Endothelial cell of umbilical vein (primary cell): ENCODE measurements around the gene C1R. TPM values are rescaled to one million over a fixed set of nuclear protein-coding genes. Genes with fewer than 3 reads are reported as not detected.

Experiments
- BruUV-seq: library from RNA; stranded (reverse); fragments of 400-500 nt; replicated peaks from 2 replicates; lab custom pipeline; 2021; lab: Mats Ljungman, UMichigan
- CTCF ChIA-PET: fragments of 300-600, 350-600 bp; sonication (Branson Sonifier 250); formaldehyde crosslinking; loops from one replicate; lab custom pipeline; 2021; ENCODE audit warnings: antibody characterized with exemption, inconsistent platforms; lab: Charles Lee
- POLR2A ChIA-PET: fragments of 300-600, 350-600 bp; sonication (Branson Sonifier 250); formaldehyde crosslinking; loops from one replicate; lab custom pipeline; 2021; ENCODE audit warnings: antibody characterized with exemption, inconsistent platforms; lab: Charles Lee
- DNase-seq: peaks from one replicate; pipeline ENCODE4 v3.0.0-alpha.2; 2011; ENCODE audit warnings: low read depth, low spot score
- FAIRE-seq: peaks from 2 replicates; lab custom pipeline; 2011; peaks lifted over from hg19 to GRCh38; lab: Jason Lieb, UNC
- H2AFZ ChIP-seq: 2 replicates; pipeline ENCODE4 v1.6.0; 2012; ENCODE audit warnings: low read depth, low read length, control low read depth, inconsistent platforms
- H3K27ac ChIP-seq: 2 replicates; pipeline ENCODE4 v1.5.1; 2011; ENCODE audit warnings: low read depth, mild to moderate bottlenecking, control low read depth, low read length, moderate library complexity; ENCODE audit not compliant: insufficient read depth
- H3K27me3 ChIP-seq, 2 experiments: 2 replicates each; pipeline versions ENCODE4 v1.6.0 to v1.6.1; 2011; ENCODE audit warnings: low read length in 2 of 2, mixed read lengths in 1 of 2; ENCODE audit not compliant: control insufficient read depth in 2 of 2, insufficient read depth in 2 of 2
- H3K36me3 ChIP-seq, 2 experiments: 2 replicates in 1 of 2; 3 replicates in 1 of 2; pipeline ENCODE4 v1.5.1; 2011; ENCODE audit warnings: low read length in 2 of 2, mild to moderate bottlenecking in 1 of 2, moderate library complexity in 1 of 2; ENCODE audit not compliant: control insufficient read depth in 2 of 2, insufficient read depth in 2 of 2; ENCODE audit errors: extremely low read depth in 1 of 2
- H3K4me1 ChIP-seq: 3 replicates; pipeline ENCODE4 v1.5.1; 2011; ENCODE audit warnings: mild to moderate bottlenecking, low read length; ENCODE audit not compliant: control insufficient read depth, insufficient read depth; ENCODE audit errors: extremely low read depth
- H3K4me2 ChIP-seq: 2 replicates; pipeline ENCODE4 v1.6.1; 2011; ENCODE audit warnings: low read length, control low read depth, mixed read lengths; ENCODE audit not compliant: insufficient read depth
- H3K4me3 ChIP-seq, 3 experiments: fragments of 200-600 bp in 1 of 3; sonication (generic), shearing (Covaris generic) in 1 of 3; replicated peaks in 1 of 3; 2 replicates each; pipeline ENCODE4 v1.5.1; 2011 to 2016; ENCODE audit warnings: control low read depth in 3 of 3, low read length in 3 of 3, mild to moderate bottlenecking in 2 of 3, inconsistent platforms in 1 of 3, low read depth in 1 of 3, moderate library complexity in 1 of 3; ENCODE audit not compliant: insufficient read depth in 1 of 3
- H3K79me2 ChIP-seq: 2 replicates; pipeline ENCODE4 v1.6.0; 2012; ENCODE audit warnings: low read length, inconsistent platforms; ENCODE audit not compliant: control insufficient read depth, insufficient read depth
- H3K9ac ChIP-seq: replicated peaks from 2 replicates; pipeline ENCODE3; 2011; ENCODE audit warnings: low read length, control low read depth; ENCODE audit not compliant: insufficient read depth; ENCODE audit errors: extremely low read depth
- H3K9me1 ChIP-seq: replicated peaks from 3 replicates; pipeline ENCODE4 v1.6.0; 2011; ENCODE audit warnings: mild to moderate bottlenecking, low read length; ENCODE audit not compliant: control insufficient read depth, insufficient read depth; ENCODE audit errors: extremely low read depth
- H3K9me3 ChIP-seq: replicated peaks from 2 replicates; pipeline ENCODE4 v1.5.1; 2012; ENCODE audit warnings: low read length, inconsistent platforms; ENCODE audit not compliant: control insufficient read depth, insufficient read depth
- H4K20me1 ChIP-seq: replicated peaks from 2 replicates; pipeline ENCODE3; 2011; ENCODE audit warnings: mild to moderate bottlenecking, low read length; ENCODE audit not compliant: control insufficient read depth, insufficient read depth; ENCODE audit errors: extremely low read depth
- CTCF ChIP-seq, 2 donors: IDR thresholded peaks; 1 replicate in 1 of 2; 2 replicates in 1 of 2; pipeline ENCODE4 v1.5.1; 2011; ENCODE audit warnings: low read length in 2 of 2, mild to moderate bottlenecking in 2 of 2, moderate library complexity in 2 of 2, control low read depth in 1 of 2, inconsistent platforms in 1 of 2, low read depth in 1 of 2; ENCODE audit not compliant: insufficient read depth in 1 of 2; ENCODE audit errors: extremely low read depth in 1 of 2
- EZH2 ChIP-seq: IDR thresholded peaks from 2 replicates; pipeline ENCODE4 v1.6.1; 2012; ENCODE audit warnings: borderline replicate concordance, low read depth, mild to moderate bottlenecking, moderate library complexity, low read length, inconsistent platforms; ENCODE audit not compliant: severe bottlenecking
- FOS ChIP-seq: IDR thresholded peaks from 2 replicates; pipeline ENCODE4 v1.6.1; 2011; ENCODE audit warnings: mild to moderate bottlenecking, low read length, moderate library complexity, borderline replicate concordance; ENCODE audit not compliant: insufficient read depth
- GATA2 ChIP-seq: IDR thresholded peaks from 2 replicates; pipeline ENCODE4 v1.7.0; 2011; ENCODE audit warnings: low read depth, mild to moderate bottlenecking, moderate library complexity, mixed read lengths, low read length; ENCODE audit not compliant: insufficient read length, insufficient read depth
- JUN ChIP-seq: IDR thresholded peaks from 2 replicates; pipeline ENCODE4 v1.6.1; 2011; ENCODE audit warnings: borderline replicate concordance, low read depth; ENCODE audit not compliant: insufficient read length, insufficient read depth
- MAX ChIP-seq: IDR thresholded peaks from 2 replicates; pipeline ENCODE4 v1.6.1; 2011; ENCODE audit not compliant: insufficient read depth, insufficient read length
- MYC ChIP-seq: IDR thresholded peaks from one replicate; pipeline ENCODE4 v1.6.1; 2011; ENCODE audit warnings: mild to moderate bottlenecking, low read depth, low read length
- POLR2A ChIP-seq: IDR thresholded peaks from 2 replicates; pipeline ENCODE4 v1.6.1; 2012; ENCODE audit warnings: low read depth, mild to moderate bottlenecking, control low read depth, low read length
- POLR2AphosphoS5 ChIP-seq: IDR thresholded peaks from 2 replicates; pipeline ENCODE4 v1.6.1; 2012; ENCODE audit warnings: low read depth, mild to moderate bottlenecking, control low read depth, low read length, moderate library complexity; ENCODE audit not compliant: insufficient read depth
- dilution Hi-C: fragments of 300-500 bp; cut with MboI; formaldehyde crosslinking; loops from one replicate; pipeline ENCODE4 v1.15.0; 2019; ENCODE audit warnings: low sequenced_read_pairs; ENCODE audit not compliant: extremely low pct_ligation_motif_present
- intact Hi-C: fragments of 100-400 bp; cut with micrococcal nuclease; formaldehyde crosslinking; loops from one replicate; pipeline ENCODE4 v1.10.0; 2022
- polyA plus RNA-seq, 4 experiments: library from polyadenylated mRNA; depleted of rRNA in 3 of 4; stranded (reverse) in 3 of 4; unstranded in 1 of 4; fragments of >200 nt; gene quantifications; 2 replicates each; pipeline versions ENCODE4 v1.2.1 to v1.2.3, GENCODE V29; 2011 to 2012; ENCODE audit warnings: missing spikeins in 1 of 4
- total RNA-seq: library from RNA; stranded (reverse); gene quantifications from 2 replicates; pipeline ENCODE4 v1.2.3, GENCODE V29; 2021

C1R gene
- total and polyA plus RNA-seq, 2 donors (not counting 3 experiments of a cell fraction or from before 2014, with no cell fraction given): 3.6 to 5.8 TPM

GRCh38 chr12:7113389-7113871 is 21.2 kb upstream of the C1R start:
- Histone ChIP-seq H3K9me1 (no peaks in the 10 kb centered on the region), H3K27ac (no peak overlapping the region), H3K9me3 (no peaks in the 10 kb centered on the region), H3K27me3 (no peaks in the 10 kb centered on the region), H3K4me3 (no peak overlapping the region), H4K20me1 (no peaks in the 10 kb centered on the region), H3K79me2 (no peaks in the 10 kb centered on the region), H3K9ac (no peak overlapping the region), H3K4me1 (peaks cover 3% of the 10 kb centered on the region), H3K4me2 (no peak overlapping the region), H2AFZ (no peak overlapping the region), H3K36me3 (no peaks in the 10 kb centered on the region)
- CTCF ChIA-PET: interaction anchor here (0.7 to 6.5 kb wide), 16 partner anchors 8 to 244 kb away, joined by 3 to 73 read pairs (median 4); partner anchors contain the start of genes C12orf57, C1S, LPCAT3 and RNU7-1
- FAIRE-seq: peak; percentile 79
- TF ChIP-seq CTCF (IDR thresholded peaks at IDR 0.05; ENCODE audit: extremely low read depth in 1 of 2, insufficient read depth in 1 of 2, low read depth in 1 of 2, low read length in 2 of 2) (peak; percentile 80 to 85), MAX (no peak)
- dilution Hi-C loops: no loop called here
- POLR2A ChIA-PET: no interaction called here
- BruUV-seq: no TSS peak
- intact Hi-C loops: loop anchor here (1.0 kb wide), 3 partner anchors 75 to 189 kb away; partner anchors contain the start of gene C12orf57
- DNase-seq: peak; percentile 43

GRCh38 chr12:7112041-7112440 is 19.8 kb upstream of the C1R start:
- no peaks in the 10 kb centered on the region for H4K20me1 ChIP-seq
- BruUV-seq: no TSS peak
- H2AFZ ChIP-seq: no peak overlapping the region
- H3K79me2 ChIP-seq: no peaks in the 10 kb centered on the region
- peaks cover 8% of the 10 kb centered on the region for H3K4me1 ChIP-seq
- TF ChIP-seq POLR2AphosphoS5 (no peak), EZH2 (no peak), FOS (no peak), CTCF (IDR thresholded peaks at IDR 0.05; ENCODE audit: extremely low read depth in 1 of 2, insufficient read depth in 1 of 2, low read depth in 1 of 2, low read length in 2 of 2) (no peak), GATA2 (no peak), JUN (no peak), POLR2A (no peak), MYC (no peak), MAX (no peak)
- DNase-seq: no peak
- H3K27me3 ChIP-seq: no peaks in the 10 kb centered on the region
- H3K9me3 ChIP-seq: no peaks in the 10 kb centered on the region
- no peaks in the 10 kb centered on the region for H3K9me1 ChIP-seq
- dilution Hi-C loops (no loop called here), intact Hi-C loops (no loop called here)
- H3K9ac ChIP-seq: no peak overlapping the region
- POLR2A ChIA-PET: no interaction called here
- H3K4me2 ChIP-seq: no peak overlapping the region
- FAIRE-seq: no peak
- CTCF ChIA-PET: interaction anchor here (0.8 to 6.5 kb wide), 9 partner anchors 8 to 243 kb away, joined by 3 to 73 read pairs (median 3); partner anchors contain the start of genes C12orf57 and RNU7-1
- no peaks in the 10 kb centered on the region for H3K36me3 ChIP-seq
- H3K27ac ChIP-seq: no peak overlapping the region
- H3K4me3 ChIP-seq: no peak overlapping the region
